ENCODE results near the gene BET1. TPM values are rescaled to one million over a fixed set of nuclear protein-coding genes. Genes with fewer than 3 reads are reported as not detected.
A peak's percentile ranks its signal among the peaks of the same experiment; 100 is the strongest.
"Not testable (repeated sequence)": the region's sequence is repeated elsewhere in the genome, so short reads cannot be mapped to it uniquely, and the experiment has no call there.

The BET1 gene, protein sequence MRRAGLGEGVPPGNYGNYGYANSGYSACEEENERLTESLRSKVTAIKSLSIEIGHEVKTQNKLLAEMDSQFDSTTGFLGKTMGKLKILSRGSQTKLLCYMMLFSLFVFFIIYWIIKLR
- 38.6 and 64.3 TPM in 2 replicates for total RNA-seq

DNA sequence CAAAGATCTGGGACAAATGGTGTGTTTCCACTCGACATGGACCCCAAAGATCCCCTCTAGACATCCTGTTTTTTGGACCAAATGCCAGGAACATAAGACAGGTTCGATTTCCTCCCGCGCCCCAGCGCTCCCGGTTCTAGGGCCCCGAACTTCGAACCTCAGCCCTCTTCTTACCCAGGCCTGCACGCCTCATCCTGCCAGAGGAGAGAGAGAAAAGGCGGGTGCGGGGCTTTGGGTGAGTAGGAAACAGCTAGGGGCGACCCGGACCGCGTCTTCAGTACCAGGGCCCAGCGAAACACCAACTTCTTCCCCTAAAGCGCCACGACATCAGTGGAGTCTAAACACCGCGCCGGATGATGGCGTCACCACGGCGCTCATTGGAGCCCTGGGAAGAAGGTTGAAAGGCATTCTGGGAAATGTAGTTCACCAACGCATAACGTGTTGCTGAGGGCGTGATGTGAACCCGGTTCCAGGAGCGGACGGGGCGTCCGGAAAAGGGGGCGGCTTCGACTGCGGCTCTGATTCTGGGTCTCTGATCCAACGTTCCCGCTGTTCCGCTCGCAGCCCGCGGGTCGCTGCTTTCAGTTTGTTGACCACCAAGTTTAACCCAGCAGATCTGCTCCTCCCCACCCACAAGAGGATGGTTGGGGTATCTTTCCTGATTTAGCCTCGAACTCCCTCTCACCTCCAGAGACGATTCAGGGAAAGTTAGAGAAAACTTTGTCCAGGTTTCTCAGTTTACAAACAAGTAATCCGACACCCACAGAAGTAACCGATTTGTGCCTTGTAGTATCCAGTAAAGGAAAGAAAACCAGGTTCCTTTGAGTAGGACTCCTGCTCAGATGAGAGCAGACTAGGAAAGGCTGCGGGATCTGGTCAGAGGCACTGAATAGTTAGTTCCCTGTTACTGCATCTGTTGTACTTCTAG lies at the start of gene BET1:
TSS of gene BET1 (minus strand) at position 332 of the 928 bp plus-strand sequence. CDS start at position 193, 139 bp downstream.
- peak; percentile 98 for DNase-seq

DNA sequence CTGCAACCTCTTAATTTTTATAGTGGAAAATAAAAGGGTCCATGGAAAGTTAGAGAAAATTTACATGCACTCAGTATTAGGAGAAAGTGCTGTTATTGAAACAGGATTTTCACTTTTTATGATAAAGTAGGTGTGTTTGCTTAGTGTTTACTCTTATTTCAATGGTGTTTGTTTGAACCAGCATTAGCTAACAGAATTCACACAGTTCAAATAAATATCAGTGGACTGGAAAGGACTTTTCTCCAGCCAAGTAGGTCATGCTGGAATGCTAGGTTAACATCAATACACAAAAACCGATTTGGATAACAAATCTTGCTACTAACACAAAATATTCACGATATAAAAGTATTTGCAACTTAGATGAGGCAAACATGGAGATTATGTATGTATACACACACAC lies 49.4 kb upstream of the BET1 start:
- no peak for DNase-seq

DNA sequence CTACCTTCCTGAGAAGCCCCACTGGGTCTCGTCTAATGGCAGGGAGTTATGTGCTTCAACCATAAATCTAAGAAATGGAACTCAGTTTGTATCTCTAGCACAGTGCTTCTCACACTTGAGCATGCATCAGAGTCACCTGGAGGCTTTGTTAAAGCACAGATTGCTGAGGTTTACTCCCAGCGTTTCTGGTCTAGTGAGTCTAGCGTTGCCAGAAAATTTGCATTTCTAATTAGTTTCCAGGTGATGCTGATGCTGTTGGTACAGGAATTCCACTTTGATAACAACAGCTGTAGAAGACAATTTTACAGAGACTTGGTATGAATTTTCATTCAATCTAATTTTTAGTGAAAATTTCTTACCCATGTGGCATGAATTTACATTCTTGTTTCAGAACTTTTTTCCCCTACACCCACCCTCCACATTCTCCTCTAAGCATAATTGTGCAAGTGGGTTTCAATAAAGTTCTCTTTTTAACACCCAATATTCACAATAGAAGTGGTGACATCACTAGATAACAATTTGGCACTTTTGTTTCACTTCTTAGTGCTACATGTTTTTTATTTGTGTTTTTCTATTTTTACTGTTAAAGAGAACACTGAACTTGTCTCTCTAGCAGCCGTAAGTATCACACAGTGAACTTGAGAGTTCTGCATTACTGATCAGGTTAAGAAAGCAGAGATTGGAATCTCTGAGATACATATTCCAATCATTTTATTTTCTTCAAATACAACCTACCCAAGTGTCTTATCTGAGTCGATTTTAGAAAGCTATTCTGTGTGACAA lies 48.4 kb upstream of the BET1 start:
- no peak for DNase-seq

DNA sequence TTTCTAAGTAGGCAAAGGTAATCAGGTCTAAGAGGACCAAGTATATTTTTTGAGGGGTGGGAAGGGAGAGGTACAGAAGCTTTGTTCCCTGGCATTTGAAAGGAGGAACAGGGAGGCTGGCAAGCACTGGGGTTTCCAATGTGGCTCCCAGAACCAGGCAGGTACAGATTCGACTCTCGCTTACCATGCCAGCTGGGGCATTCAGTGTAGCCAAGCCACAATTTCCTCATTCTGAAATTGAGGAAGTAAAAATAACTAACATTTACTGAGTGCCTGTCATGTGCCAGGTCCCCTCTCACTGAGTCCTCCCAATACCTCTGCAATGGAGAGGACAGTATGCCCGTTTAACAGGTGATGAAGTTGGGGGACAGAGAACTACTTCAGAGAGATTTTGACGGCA lies 45.9 kb upstream of the BET1 start:
- no peak for DNase-seq

DNA sequence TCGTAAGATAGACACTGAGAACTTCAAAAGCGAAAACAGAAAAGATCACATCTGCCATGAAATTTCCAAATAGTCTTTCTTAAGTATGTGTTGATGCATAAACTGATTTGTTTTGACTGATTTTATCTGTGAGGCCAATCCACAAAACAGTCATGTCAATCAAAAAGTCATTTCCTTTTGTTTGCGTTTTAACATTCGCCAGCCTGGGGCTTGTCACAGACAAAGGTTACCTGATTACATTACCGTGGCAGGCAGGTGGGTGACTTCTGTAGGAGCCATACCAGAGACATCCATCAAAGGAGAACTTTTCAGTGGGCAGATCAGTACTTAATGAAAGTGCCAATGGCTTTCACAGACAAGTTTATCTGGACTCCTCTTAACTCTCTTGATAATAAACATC lies 45.5 kb upstream of the BET1 start:
- DNase-seq: no peak

DNA sequence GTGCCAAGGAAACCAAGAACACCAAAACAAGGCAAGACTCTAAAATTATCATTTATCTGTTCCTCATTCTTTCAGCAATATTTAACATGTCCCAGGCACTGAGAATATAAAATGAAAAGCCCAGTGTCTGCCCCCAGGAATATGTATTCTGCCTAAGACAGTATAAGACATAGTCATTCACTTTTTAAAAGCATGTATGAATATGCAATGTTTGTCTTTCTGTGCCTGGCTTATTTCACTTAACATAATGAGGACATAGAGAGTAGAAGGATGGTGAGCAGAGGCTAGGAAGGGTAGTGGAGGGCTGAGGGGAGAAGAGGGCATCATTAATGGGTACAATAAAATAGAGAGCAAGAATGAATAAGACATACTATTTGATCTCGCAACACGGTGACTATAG lies 44.6 kb upstream of the BET1 start:
- DNase-seq: no peak

DNA sequence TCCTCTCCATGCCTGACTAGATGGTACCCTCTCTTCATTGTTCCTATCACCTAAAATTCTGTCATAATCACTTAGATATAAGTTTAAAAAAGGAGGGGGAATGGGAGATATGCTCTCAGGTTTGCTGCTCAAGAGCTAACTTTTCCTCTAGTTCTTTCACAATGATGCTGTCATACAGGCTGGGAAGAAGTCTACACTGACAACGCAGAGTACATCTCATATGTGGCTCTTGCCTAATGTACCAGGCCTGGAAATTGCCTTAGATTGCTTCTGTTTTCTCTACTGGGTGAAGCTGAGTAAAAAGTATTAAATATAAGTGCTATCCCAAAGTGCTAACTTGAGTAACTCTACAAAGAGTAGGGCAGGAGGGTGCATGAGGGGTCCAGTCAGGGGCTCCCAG lies 43.8 kb upstream of the BET1 start:
- no peak for DNase-seq

DNA sequence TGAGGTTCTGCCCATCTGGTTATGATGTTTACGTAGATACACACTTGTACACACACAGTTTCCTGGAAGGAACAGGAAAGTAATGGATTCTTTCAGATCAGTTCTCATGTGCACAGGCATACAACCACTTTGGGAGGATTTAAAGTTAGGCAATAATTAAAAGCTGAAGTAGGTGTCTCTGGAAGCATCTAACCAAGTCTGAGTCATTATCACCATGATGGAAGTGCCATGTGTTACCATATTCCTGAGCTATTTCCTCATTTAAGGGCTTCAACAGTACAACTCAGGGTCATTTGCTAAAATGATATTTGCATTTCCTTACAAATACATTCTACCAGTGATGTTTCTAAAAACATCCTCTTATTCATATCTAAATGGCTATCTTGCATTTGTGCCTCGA lies 41.4 kb upstream of the BET1 start:
- no peak for DNase-seq

DNA sequence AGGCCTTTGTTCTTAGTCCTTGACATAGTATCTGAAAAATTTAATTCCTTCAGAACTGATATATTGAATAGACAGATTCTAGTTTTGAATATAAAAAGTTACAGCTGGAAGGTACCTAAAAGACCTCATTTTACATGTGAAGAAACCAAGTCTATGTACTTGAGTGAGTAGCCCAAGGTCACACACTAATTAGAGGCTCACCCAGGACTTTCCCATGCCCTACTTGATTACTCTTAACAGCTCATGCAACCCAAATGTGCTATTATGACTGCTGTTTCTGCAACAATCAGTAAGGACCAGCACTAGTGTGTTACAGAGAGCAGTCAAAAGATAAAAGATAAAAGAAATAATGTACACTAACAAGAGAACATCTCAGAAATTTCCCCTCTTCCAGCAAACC lies 40.7 kb upstream of the BET1 start:
- DNase-seq: no peak

DNA sequence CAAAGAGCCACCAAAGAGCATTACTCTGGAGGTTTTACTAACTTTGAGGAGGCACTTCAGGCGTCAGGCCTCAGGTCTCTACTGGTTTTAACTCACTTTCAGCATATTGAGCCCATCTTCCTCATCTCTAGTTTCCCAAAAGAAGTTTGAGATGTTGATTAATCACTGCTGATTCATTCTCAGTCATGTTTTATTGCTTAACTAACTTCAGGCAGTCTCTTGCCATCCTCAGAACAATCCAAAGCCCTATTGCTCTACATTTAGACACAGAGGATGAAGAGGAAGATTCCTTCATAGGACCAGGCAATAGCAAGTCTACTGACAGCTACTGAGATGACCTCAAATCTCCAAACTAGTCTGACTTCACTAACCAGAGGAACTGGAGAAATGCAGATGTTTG lies 39.1 kb upstream of the BET1 start:
- no peak for DNase-seq

DNA sequence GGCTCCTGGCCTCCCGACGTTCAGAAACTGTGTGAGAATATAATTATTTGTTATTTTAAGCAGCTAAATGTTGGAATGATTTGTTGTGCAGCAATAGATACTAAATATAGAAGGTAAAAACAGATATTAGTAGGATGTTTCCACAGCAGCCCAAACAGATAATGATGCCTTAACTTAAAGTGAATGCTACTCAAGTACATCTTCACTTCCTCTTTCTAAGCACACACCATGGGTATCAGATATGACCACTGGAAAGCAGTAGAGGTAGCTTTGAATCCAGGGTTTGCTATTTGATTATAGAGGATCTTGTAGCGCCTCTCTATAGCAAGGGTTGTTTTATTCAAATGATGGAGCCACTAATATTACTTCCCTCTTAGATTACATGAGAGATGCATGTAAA lies 38.2 kb upstream of the BET1 start:
- no peak for DNase-seq

DNA sequence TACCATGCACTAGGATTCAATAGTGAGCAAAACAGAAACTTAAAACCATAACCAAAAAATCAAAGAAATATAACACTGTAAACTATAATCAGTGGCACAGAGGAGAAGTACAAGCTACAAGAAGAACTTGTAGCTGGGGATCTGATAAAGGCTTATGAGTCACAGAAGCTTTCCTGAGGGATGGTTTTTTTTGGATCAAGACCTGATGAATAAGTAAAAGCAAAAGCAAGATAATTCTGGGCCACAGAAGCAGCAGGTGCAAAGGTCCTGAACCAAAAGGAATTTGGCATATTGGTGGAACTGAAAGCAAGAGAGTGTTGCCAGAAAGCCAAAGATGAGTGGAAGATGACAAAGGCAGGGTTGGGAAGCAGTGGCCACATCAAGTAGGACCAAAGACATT lies 37.4 kb upstream of the BET1 start:
- peak; percentile 58 for DNase-seq

DNA sequence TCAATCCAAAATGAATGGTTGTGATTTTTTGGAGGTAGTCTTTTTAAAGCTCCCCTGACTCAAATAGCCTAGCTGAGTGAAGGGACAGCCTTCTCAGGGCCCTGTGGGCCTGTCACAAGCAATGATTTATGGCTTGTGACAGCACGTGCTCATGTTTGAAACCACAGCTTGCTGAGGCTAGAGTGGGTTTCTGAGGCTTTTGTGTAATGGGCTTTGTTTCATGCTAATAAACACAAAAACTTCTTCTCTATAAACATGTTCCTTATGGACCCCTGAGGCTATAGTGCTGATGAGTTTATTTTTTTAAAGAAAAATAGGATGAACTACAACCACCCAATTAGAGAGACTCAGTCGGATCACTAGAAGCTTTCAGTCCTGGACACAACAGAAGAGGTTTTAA lies 36.1 kb upstream of the BET1 start:
- DNase-seq: no peak

DNA sequence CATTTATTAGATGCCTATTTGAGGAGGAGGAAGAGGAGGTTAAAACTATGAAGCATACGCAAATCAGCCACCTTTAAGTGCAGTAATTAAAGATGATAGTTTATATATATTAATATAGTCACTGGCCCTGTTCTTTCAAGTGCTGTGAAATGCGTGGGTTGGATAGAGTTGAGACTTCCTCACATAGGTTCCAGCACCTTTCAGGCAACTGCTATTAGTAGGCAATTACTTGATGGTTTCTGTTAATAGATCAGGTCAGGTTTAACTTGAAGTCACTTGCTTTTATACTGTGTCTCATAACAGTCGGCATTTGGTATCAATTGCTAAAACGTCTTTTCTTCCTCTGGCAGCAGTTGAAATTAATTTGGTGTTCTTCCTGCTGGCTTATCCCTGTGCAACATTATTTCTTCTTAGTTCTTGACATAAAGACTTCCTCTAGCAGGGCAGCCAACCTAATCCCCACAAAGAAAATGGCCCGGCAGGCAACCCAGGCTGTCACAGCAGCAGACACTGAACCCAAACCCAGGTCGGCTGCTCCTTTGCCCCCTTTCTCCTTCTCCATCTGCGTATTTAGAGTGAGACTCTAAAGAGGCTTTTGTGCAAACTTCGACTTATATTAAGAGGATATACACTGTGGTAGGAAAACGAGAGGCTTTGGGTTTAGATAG lies 35.3 kb upstream of the BET1 start:
- DNase-seq: no peak

DNA sequence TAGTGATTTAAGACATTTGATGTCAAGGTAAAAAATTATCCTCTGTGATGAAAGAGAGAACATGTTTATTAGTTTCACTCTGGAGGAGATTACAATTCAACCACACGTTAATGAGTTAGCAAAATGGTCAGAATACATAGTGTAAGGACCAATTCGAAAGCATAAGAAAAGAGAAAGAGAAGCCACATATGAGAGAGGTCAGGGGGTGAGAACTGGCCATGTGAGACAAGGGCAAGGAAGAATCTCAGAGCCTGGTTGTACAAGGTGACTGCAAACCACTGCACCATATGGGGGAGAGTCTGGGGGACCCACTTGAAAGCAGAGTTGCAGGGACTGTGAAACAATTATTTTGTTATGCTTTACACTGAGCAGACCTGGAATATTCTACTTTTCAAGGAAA lies 27.7 kb upstream of the BET1 start:
- no peak for DNase-seq

DNA sequence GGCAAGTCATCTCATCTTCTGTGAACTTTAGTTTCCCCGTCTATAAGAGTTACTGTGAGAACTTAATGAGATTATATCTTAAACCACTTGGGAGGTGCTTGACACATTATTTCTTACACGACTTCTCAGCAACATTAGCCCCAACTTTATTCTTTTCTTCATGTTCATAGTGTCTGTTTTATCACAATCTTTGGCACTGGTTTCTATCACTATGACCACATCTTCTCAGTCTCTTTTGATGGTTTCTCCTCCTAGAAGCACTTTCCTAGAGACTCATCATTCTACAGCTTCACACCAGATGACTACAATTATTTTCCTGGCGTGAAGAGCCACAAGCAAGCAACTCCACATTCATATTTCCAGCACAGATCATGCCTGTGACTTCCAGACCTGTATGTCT lies 26.5 kb upstream of the BET1 start:
- DNase-seq: no peak

DNA sequence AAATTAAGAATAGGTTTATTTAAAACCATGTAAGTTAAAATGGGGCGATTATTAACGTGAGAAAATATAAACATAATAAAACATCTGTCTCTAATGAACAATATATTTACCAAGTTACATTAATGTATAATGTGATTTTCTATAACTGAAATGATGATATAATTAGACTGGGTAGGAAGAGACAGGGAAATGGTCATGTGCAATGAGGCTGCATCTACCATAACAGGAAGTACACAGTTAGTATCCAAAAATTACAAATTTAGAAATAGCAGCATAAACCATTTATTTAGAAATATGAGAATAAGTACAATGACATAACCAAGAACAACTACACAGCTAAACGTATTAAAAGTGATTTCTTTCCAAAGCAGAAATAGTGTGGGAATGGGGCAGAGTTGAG lies 25.8 kb upstream of the BET1 start:
- DNase-seq: no peak

DNA sequence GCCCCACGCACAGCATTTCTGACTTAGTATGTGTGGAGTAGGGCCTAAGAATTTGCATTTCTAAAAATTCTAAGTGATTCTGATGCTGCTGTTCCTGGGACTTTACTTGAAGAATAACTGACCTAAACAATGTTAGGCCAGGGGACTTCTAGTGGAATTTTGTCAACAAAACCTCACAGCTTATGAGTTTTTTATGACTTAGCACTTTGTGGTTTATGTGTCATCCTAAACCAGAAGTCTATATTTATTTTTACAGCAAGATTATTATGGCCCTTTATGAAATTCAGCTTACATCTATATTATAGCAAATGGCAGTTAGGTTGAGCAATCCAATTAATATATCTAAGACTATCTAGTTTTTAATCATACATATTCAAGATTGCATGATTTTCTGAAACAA lies 24.6 kb upstream of the BET1 start:
- DNase-seq: no peak

DNA sequence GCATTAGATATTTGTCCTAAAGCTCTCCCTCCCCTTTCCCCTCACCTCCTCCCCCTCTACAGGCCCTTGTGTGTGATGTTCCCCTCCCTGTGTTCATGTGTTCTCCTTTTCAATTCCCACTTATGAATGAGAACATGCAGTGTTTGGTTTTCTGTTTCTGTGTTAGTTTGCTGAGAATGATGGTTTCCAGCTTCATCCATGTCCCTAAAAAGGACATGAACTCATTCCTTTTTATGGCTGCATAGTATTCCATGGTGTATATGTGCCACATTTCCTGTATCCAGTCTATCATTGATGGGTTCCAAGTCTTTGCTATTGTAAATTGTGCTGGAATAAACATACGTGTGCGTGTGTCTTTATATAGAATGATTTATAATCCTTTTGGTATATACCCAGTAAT lies 22.5 kb upstream of the BET1 start:
- DNase-seq: not testable (repeated sequence)

DNA sequence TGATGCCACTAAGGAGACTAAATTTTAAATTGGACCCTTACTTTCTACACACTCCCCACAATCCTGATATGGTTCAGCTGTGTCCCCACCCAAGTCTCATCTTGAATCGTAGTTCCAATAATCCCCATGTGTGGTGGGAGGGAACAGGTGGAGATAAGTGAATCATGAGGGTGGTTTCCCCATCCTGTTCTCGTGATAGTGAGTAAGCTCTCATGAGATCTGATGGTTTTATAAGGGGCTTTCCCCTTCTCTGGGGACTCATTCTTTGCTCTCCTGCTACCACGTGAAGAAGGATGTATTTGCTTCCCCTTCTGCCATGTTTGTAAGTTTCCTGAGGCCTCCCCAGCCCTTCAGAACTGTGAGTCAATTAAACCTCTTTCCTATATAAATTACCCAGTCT lies 18.4 kb upstream of the BET1 start:
- peak; percentile 13 for DNase-seq

DNA sequence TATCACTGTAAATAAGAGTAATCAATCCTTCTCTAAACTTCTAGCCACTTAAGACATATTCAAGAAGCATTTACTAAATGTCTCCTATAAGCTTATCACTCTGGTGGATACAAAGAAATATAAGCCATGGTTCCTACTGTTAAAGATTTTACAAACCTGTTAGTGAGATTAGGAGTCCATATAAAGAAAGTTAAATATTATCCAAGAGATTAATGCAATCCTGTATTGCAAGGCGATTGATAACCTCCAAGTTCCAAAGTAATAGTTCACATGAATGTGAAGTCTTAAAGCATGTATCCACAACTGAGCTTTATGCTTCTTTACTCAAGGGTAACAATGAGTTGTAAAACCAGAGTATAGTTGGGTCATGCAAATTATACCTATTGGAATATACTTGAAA lies 12.6 kb upstream of the BET1 start:
- no peak for DNase-seq

DNA sequence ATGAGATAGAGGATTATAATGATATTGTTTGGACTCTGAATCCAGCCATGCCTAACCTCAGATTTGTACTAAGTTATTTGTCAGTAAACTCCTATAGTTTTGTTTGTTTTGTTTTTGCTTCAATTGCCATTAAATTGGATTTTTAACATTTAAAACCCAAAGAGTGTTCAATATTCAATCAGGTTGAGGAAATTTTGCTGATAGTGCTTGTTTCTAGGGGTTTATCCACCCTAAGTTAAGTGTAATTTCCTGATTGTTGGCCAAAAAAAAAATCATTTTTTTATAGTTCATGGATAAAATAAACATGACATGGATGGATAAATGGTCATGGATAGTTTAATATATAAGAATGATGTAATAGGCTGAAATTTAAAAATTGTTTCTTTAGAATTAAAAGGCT lies 11.4 kb upstream of the BET1 start:
- DNase-seq: no peak

DNA sequence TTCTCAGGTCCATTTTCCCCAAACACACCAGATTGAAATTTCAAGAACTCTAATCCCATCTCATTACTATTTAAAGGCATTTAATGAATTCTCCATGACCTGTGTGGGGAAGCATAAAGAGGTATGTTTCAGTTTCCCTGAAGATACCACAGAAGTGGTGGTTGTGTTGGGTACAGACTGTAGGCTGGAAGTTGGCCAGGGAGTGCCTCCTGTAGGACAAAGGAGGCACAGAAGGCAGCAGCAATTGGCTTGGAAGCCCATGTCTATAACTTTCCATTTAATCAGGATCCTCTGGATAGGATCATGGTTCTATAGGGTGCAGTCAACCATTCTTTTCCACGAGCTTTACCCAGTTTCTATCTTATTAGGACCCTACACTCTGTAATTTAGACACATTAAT lies 8.6 kb upstream of the BET1 start:
- peak; percentile 33 for DNase-seq
